ENCODE data around the gene ROBO1.
A peak's percentile ranks its signal among the peaks of the same experiment; 100 is the strongest.

Gene ROBO1

GRCh38 chr3:78979028-78979427, 788.8 kb downstream of the ROBO1 start:
- TF ChIP-seq CTCF (IDR thresholded peaks at IDR 0.05; ENCODE audit: control insufficient read depth, insufficient read depth, low read depth, low read length, missing control alignments): no peak
- H3K4me3 ChIP-seq (ENCODE audit: control insufficient read depth, low read depth, low read length): no peak overlapping the region
- no peak for DNase-seq (ENCODE audit: low read depth)

- TF ChIP-seq CTCF (IDR thresholded peaks at IDR 0.05; ENCODE audit: control insufficient read depth, insufficient read depth, low read depth, low read length, missing control alignments): peak; percentile 49
- no peak overlapping the region for H3K4me3 ChIP-seq (ENCODE audit: control insufficient read depth, low read depth, low read length)
- DNase-seq (ENCODE audit: low read depth): no peak
Observed at GRCh38 chr3:78978037-78978436, 789.8 kb downstream of the ROBO1 start.

- H3K4me3 ChIP-seq (ENCODE audit: control insufficient read depth, low read depth, low read length): no peak overlapping the region
- TF ChIP-seq CTCF (IDR thresholded peaks at IDR 0.05; ENCODE audit: control insufficient read depth, insufficient read depth, low read depth, low read length, missing control alignments): no peak
- no peak for DNase-seq (ENCODE audit: low read depth)
Observed at GRCh38 chr3:78977073-78977472, 790.7 kb downstream of the ROBO1 start.

- DNase-seq (ENCODE audit: low read depth): no peak
- H3K4me3 ChIP-seq (ENCODE audit: control insufficient read depth, low read depth, low read length): no peak overlapping the region
- TF ChIP-seq CTCF (IDR thresholded peaks at IDR 0.05; ENCODE audit: control insufficient read depth, insufficient read depth, low read depth, low read length, missing control alignments): no peak
Observed at GRCh38 chr3:78976200-78976599, 791.6 kb downstream of the ROBO1 start.

- no peak overlapping the region; the same call in 1 of the 2 replicates for H3K4me3 ChIP-seq (ENCODE audit: control insufficient read depth, low read depth, low read length)
- DNase-seq (ENCODE audit: low read depth): peak; percentile 21
- TF ChIP-seq CTCF (IDR thresholded peaks at IDR 0.05; ENCODE audit: control insufficient read depth, insufficient read depth, low read depth, low read length, missing control alignments): no peak
Observed at GRCh38 chr3:78974181-78974790, 793.5 kb downstream of the ROBO1 start.

- no peak overlapping the region for H3K4me3 ChIP-seq (ENCODE audit: control insufficient read depth, low read depth, low read length)
- no peak for TF ChIP-seq CTCF (IDR thresholded peaks at IDR 0.05; ENCODE audit: control insufficient read depth, insufficient read depth, low read depth, low read length, missing control alignments)
- no peak for DNase-seq (ENCODE audit: low read depth)
Observed at GRCh38 chr3:78972617-78973301, 795.0 kb downstream of the ROBO1 start.
